Non-pigmented ciliary epithelial cell (primary cell): ENCODE measurements around the gene CROCC.
"Not testable (repeated sequence)": the region's sequence is repeated elsewhere in the genome, so short reads cannot be mapped to it uniquely, and the experiment has no call there.

ENCODE experiments used
- DNase-seq: peaks from one replicate; pipeline ENCODE4 v3.0.0-alpha.2; 2010; ENCODE audit warnings: low read depth

CROCC gene

DNA sequence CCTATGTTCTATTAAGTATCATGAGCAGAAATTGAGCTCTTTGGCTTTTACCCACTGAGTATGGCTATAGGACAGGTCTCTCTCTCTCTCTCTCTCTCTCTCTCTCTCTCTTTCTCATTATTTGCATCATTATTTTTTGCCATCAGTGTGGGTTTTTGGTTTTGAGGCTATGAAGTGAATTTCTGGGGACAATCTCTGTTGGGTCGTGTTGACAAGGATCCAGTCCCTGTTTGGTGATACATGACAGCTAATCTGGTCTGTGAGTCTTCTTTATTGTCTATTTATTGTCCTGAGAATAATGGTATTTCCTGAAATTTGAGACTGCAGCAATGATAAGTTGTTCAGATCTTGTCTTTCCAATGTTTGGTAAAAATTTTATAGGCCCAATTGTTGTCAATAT is 24.1 kb upstream of the CROCC start:
- DNase-seq: not testable (repeated sequence)

- DNase-seq: not testable (repeated sequence)
Observed at GRCh38 chr1:16898298-16898697, 23.4 kb upstream of the CROCC start.

DNA sequence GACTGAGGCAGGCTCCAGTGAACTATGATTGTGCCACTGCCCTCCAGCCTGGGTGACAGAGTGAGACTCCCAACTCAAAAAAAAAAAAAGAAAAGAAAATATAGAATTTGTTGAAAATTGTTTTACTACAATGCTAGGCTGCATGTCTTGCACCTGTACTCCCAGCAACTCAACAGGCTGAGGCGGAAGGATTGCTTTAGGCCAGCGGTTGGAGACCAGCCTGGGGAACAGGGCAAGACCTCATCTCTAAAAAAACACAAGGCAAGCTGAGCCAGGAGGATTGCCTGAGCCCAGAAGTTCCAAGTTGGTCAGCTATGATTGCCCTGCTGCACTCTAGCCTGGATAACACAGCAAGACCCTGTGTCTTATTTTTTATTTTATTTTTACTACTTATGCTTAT is 22.7 kb upstream of the CROCC start:
- DNase-seq: not testable (repeated sequence)

DNA sequence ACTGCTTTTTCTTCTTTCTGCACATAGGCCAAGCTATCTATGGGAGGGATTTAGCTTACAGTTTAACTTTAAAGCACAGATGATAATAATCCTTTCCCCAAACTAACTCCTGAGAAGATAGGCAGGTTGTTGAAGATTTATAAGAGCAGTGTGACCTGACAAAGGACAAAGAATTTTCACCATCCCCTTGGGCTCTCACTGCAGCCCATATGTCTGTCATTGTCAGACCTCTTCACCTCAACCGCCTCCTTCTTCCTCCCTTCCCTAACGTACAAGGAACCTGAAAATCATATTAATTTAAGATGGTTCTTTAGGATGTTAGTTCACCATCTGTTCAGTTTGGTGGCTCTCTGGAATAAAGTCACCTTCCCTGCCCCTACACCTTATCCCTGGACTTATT is 21.0 kb upstream of the CROCC start:
- no peak for DNase-seq

GRCh38 chr1:16901371-16901770 is 20.4 kb upstream of the CROCC start:
- not testable (repeated sequence) for DNase-seq

- DNase-seq: no peak
Observed at GRCh38 chr1:16903054-16903453, 18.7 kb upstream of the CROCC start.

DNA sequence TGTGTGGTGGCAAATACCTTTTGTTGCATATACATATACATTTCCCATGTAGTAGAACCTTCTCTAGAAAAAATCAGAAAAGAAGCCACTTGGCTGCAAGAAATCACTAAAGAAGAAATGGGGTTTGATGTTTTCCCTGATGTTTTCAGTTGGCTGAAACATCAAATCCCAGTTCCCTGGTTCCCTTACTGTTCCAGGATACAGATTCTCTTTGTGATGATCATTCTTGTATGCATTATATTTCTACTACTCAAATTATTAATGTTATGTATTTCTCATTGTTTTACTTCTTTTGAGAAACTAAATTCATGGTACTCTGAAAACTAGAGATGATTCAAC is 18.3 kb upstream of the CROCC start:
- no peak for DNase-seq

- peak; percentile 85 for DNase-seq
Observed at GRCh38 chr1:16904560-16905109, 17.1 kb upstream of the CROCC start.

- no peak for DNase-seq
Observed at GRCh38 chr1:16905110-16905867, 16.4 kb upstream of the CROCC start.

- DNase-seq: no peak
Observed at GRCh38 chr1:16905868-16906702, 15.6 kb upstream of the CROCC start.

DNA sequence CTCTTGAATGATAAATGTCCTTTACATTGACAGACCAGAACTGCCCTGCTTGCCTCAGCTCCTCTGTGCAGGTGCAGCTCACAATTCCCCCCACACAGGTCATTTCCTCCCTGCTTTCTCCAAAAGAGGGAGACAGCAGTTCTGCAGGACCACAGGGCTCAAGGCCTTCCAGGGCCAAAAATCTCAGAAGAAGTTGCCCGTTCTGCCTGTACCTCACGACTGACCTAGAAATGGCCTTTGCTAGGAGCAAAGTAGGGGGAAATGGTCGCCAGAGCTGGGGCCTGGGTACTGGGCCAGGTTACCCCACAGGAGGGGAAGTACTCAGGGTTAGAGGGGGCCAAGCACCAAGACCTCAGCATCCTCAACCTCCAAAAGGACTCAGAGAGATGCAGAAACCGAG is 14.9 kb upstream of the CROCC start:
- DNase-seq: no peak

DNA sequence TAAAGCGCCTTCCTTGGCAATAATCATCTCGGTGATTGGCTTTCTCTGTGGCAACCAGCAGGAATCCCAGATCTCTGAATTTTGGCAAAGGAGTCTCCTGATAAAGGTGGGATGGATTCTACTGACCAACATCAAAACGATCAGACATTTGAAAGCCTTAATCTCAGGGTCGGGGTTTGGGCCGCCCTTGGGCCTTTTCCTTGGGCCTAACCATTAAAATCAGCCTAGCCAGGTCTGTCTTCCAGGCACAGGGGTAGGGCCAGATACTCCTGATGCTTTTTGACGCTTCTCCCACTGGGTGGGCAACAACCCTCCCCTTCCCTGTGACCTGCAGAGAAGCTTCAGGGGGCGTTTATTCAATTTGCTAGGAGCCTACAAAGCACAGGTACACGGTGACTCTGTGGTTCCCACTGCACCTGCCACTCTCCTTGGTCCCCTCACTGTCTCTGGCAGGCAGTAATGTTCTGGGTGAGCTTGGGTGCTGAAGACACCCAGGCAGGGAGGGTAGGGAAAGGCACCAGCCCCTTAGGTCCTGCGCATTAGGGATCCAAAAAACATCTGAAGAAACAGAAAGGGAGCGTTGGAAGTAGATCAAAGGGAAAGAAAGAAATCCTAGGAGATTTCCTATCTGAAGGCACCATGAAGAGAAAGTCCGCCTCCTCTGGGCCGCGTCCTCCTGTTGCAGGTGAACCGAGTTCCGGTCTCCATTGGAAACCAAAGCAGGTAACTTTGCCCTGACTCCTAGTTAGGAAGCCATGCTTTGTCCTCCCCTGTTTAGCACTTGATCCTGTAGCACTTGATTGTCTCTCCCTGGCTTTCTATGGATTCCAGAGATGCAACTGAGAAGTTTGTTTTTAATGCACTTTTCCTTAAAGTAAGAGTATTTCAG is 13.6 kb upstream of the CROCC start:
- no peak for DNase-seq

DNA sequence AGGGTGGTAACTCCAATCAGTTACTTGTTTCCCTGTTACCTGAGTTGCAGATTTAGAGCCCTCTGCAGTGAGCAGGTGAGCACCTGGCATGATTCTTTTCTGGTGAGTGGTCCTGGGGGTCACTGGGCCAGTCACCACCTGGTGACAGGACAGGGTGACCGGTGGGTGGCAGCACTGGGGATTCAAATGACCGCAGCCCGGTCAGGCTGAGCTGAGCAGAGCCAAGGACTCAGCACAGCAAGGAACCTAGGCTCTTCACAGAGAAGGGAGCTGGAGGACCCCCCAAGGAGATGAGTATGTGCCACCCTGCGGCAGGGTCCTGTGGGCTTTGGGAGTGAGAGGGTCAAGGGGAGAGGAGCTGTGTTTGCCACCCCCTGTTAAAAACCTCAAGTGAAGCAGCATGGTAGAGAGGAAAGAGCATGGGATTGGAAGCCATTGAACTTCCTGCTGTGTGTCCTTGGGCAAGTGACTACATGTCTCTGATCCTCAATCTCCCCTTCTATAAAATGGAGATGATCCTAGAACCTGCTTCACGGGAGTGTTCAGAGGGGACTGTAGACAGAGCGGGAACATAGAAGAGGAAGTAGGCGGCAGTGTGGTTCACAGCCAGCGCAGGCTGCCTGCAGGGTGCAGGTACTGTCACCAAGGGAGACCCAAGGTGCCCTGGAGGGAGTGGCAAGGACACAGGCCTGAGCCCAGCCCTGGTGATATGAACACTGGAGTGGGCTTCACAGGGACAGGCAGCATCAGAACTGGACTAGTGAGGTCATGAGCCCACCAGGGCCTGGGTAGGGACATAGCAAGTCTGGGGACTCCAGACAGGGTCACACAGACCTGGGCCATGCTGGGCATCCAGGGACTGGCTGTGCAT is 9.6 kb upstream of the CROCC start:
- DNase-seq: not testable (repeated sequence)

DNA sequence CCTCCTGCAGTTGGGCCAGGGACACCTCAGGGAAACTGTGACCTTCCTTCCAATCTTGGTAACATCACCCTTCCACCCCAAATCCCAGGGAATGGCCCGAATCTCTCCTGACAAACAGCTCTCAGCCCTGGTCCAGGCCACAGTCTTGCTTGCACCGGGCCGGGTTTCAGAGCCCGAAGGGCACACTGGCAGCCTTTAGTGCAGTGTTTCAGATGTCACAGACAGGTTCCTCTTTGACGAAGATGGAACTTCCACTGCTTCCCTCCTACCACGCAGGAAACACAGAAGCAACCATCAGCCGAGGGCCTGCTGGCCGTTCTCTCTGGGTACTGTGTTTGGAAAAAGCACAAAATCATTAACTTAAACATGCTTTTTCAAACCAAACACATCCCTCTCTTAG is 9.0 kb upstream of the CROCC start:
- DNase-seq: not testable (repeated sequence)

- DNase-seq: no peak
Observed at GRCh38 chr1:16913181-16913832, 8.4 kb upstream of the CROCC start.

GRCh38 chr1:16913833-16914662 is 7.7 kb upstream of the CROCC start:
- no peak for DNase-seq

DNA sequence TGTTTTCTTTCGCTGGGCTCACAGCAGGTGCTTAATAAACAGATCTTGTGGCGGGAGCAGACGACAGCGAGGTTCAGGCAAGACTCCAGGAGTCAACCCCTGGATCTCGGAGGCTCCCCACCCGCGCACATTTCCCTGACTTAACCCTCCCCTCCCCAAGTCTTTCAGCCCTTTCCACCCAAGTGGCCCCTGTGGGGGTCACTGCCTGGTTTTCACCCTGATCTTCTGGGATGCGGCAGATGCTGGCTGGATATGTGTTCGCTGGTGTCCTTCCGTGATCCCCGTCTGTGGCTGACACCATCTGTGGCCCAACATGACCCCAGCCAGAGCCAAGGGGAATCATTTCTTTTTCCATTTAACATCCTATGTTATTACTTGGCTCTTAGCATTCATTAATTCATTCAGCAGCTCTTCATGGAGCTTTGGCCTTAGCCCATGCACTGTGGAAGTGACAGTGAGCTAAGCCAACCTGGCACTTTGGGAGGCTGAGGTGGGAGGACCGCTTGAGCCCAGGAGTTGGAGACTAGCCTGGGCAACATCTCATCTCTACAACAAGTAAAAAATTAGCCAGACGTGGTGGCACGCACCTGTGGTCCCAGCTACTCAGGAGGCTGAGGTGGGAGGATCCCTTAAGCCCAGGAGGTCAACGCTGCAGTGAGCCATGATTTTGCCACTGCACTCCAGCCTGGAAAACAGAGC is 6.7 kb upstream of the CROCC start:
- not testable (repeated sequence) for DNase-seq

DNA sequence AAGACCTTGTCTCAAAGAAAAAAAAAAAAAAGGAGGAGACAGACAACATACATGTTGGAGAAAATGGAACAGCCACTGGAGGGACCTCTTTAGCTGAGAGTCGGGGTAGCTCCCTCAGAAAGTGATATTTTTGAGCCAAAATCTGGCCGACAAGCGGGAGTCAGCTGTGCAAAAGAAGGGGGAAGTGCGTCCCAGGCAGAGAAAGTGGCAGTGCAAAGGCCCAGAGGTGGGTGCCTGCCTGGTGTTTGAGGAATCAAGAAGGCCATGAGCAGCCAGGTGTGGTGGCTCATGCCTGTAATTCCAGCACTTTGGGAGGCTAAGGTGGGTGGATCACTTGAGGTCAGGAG is 6.1 kb upstream of the CROCC start:
- DNase-seq: no peak
